GM12872 (cell line): ENCODE results near the gene RPTOR.

Experiments
- CTCF ChIP-seq: IDR thresholded peaks from 3 replicates; pipeline ENCODE4 v1.5.1; 2011; ENCODE audit warnings: low read depth, mild to moderate bottlenecking, low read length, moderate library complexity; ENCODE audit not compliant: insufficient read depth

Gene RPTOR

GRCh38 chr17:80851277-80851925 lies 306.8 kb downstream of the RPTOR start:
- TF ChIP-seq CTCF, result no peak

GRCh38 chr17:80852476-80853015 lies 307.9 kb downstream of the RPTOR start:
- TF ChIP-seq CTCF, result no peak

GRCh38 chr17:80853076-80853475 lies 308.4 kb downstream of the RPTOR start:
- no peak for TF ChIP-seq CTCF

GRCh38 chr17:80854220-80854619 lies 309.6 kb downstream of the RPTOR start:
- no peak for TF ChIP-seq CTCF

GRCh38 chr17:80855196-80855947 lies 310.7 kb downstream of the RPTOR start:
- TF ChIP-seq CTCF, result no peak

GRCh38 chr17:80855948-80856862 lies 311.6 kb downstream of the RPTOR start:
- TF ChIP-seq CTCF, result no peak
